GM12878 (cell line): ENCODE results near the gene ACTG1. TPM values are rescaled to one million over a fixed set of nuclear protein-coding genes. Genes with fewer than 3 reads are reported as not detected.

Experiments
- CEBPB ChIP-seq, 2 experiments: fragments of 150-350 bp in 1 of 2; IDR thresholded peaks; 2 replicates each; pipeline ENCODE4 v1.6.1; 2012 to 2014; ENCODE audit warnings: low read depth in 2 of 2, low read length in 2 of 2, borderline replicate concordance in 1 of 2, inconsistent platforms in 1 of 2
- ETV6 ChIP-seq, 2 experiments: fragments of 450-650 bp in 1 of 2; IDR thresholded peaks in 1 of 2; conservative IDR thresholded peaks in 1 of 2; 2 replicates each; pipeline ENCODE4 v1.6.1; 2014; ENCODE audit warnings: antibody characterized with exemption in 1 of 2, borderline replicate concordance in 1 of 2, low read depth in 1 of 2, mild to moderate bottlenecking in 1 of 2, moderate library complexity in 1 of 2
- MEF2B ChIP-seq: fragments of 450-650 bp; IDR thresholded peaks from 2 replicates; pipeline ENCODE4 v1.6.1; 2018; ENCODE audit warnings: mild to moderate bottlenecking, moderate library complexity; ENCODE audit not compliant: partially characterized antibody, poor library complexity, severe bottlenecking
- MTA3 ChIP-seq: IDR thresholded peaks from 2 replicates; pipeline ENCODE4 v1.6.1; 2012; ENCODE audit warnings: low read length, inconsistent platforms, borderline replicate concordance
- NR2C1 ChIP-seq: fragments of 450-650 bp; IDR thresholded peaks from 2 replicates; pipeline ENCODE4 v1.6.1; 2017; ENCODE audit warnings: antibody characterized with exemption, mild to moderate bottlenecking, moderate library complexity
- NRF1 ChIP-seq: conservative IDR thresholded peaks from 2 replicates; pipeline ENCODE4 v1.6.1; 2011; ENCODE audit warnings: mild to moderate bottlenecking, low read depth, low read length, improper control_type of control experiment
- POLR2A ChIP-seq: IDR thresholded peaks from 2 replicates; pipeline ENCODE4 v1.6.1; 2011; ENCODE audit warnings: low read depth, mild to moderate bottlenecking, low read length
- POU2F2 ChIP-seq: IDR thresholded peaks from 3 replicates; pipeline ENCODE4 v1.6.1; 2011; ENCODE audit warnings: low read depth, mild to moderate bottlenecking, low read length, borderline replicate concordance
- SIN3A ChIP-seq: IDR thresholded peaks from 2 replicates; pipeline ENCODE4 v1.6.1; 2012; ENCODE audit warnings: low read depth, low read length, improper control_type of control experiment
- SPI1 ChIP-seq: IDR thresholded peaks from 2 replicates; pipeline ENCODE4 v1.6.1; 2011; ENCODE audit warnings: low read depth, mild to moderate bottlenecking, low read length, moderate library complexity, borderline replicate concordance; ENCODE audit not compliant: insufficient read depth
- TAF1 ChIP-seq: IDR thresholded peaks from 2 replicates; pipeline ENCODE4 v1.6.1; 2011; ENCODE audit warnings: mild to moderate bottlenecking, low read depth, low read length, borderline replicate concordance
- polyA plus RNA-seq, 11 experiments: library from polyadenylated mRNA; depleted of rRNA in 4 of 11; unstranded in 6 of 11; stranded (reverse) in 5 of 11; fragments of >200 nt; fragmentation: Nextera tagmentation in 4 of 11; fragmentation: Illumina TruSeq in 1 of 11; extraction: Ambion mirVana in 4 of 11; extraction: Trizol in 1 of 11; gene quantifications; 1 replicate in 1 of 11; 2 replicates in 10 of 11; pipeline versions ENCODE4 v1.2.1 to v1.2.3, GENCODE V29; 2011 to 2016; ENCODE audit warnings: inconsistent platforms in 2 of 11, missing spikeins in 2 of 11, low read depth in 1 of 11
- total RNA-seq, 4 experiments: library from RNA; depleted of rRNA in 3 of 4; stranded (reverse); fragments of >200 nt in 3 of 4; fragmentation: Illumina TruSeq in 1 of 4; extraction: Trizol in 1 of 4; gene quantifications; 2 replicates each; pipeline versions ENCODE4 v1.2.1 to v1.2.3, GENCODE V29; 2013 to 2021
- TF ChIP-seq, protein P1 (sequence below): fragments of 450-650 bp; IDR thresholded peaks from 2 replicates; pipeline ENCODE4 v1.6.1; 2018; ENCODE audit warnings: mild to moderate bottlenecking, low read depth, moderate library complexity; ENCODE audit not compliant: partially characterized antibody
- TF ChIP-seq, protein P2 (sequence below): fragments of 450-650 bp; IDR thresholded peaks from 2 replicates; pipeline ENCODE4 v1.6.1; 2016; ENCODE audit warnings: mild to moderate bottlenecking, moderate library complexity, borderline replicate concordance
- TF ChIP-seq, protein P3 (sequence below): fragments of 450-650 bp; formaldehyde crosslinking; IDR thresholded peaks from 2 replicates; pipeline ENCODE4 v1.4.0; 2020; ENCODE audit warnings: mild to moderate bottlenecking, moderate library complexity
- TF ChIP-seq, protein P4 (sequence below): IDR thresholded peaks from 2 replicates; pipeline ENCODE4 v1.6.1; 2012; ENCODE audit warnings: low read length, inconsistent platforms

ACTG1 gene
- total and polyA plus RNA-seq, 10 of the 15 experiments (the other 5 are each of a cell fraction or from before 2014, with no cell fraction given) = 810 to 6,105 (median 3,650) TPM

DNA sequence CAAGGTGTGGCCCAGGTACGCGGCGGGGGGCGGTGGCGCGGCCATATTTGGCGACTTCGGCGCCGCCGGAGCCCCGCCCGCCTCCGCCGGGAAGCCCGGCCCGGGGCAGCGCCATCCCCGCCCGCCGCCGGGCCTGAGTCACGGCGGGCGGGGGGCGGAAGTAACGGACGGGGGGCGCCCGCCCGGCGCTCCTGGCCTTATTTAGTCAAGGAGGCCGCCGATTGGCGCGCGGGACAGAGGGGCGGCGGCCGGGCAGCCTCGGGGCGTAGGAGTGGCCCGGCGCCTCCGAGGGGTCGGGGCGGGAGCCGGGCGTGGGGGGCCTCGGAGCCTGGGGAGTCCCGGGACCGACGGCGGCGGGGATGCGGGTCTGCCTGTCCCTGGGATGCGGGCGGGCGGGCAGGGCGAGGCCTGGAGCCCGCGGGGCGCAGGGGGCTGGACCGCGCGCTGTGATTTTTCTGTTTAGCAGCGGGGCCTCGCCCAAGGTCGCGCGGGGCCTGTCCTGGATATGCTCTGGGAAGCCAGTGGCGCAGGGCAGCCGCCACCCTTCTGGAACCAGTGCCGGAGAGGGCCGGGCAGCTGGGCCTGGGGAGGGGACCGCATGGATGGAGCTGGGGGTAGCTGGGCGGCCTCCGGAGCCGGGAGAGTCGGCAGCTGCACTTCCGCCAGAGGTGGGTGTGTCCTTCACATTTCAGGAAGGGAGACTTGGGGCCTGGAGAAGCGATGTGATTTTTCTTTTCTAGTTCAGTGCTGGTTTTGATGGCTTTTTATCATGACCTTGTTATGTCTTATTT lies 2.3 kb upstream of the ACTG1 start (continued):
- TF ChIP-seq, protein P1, sequence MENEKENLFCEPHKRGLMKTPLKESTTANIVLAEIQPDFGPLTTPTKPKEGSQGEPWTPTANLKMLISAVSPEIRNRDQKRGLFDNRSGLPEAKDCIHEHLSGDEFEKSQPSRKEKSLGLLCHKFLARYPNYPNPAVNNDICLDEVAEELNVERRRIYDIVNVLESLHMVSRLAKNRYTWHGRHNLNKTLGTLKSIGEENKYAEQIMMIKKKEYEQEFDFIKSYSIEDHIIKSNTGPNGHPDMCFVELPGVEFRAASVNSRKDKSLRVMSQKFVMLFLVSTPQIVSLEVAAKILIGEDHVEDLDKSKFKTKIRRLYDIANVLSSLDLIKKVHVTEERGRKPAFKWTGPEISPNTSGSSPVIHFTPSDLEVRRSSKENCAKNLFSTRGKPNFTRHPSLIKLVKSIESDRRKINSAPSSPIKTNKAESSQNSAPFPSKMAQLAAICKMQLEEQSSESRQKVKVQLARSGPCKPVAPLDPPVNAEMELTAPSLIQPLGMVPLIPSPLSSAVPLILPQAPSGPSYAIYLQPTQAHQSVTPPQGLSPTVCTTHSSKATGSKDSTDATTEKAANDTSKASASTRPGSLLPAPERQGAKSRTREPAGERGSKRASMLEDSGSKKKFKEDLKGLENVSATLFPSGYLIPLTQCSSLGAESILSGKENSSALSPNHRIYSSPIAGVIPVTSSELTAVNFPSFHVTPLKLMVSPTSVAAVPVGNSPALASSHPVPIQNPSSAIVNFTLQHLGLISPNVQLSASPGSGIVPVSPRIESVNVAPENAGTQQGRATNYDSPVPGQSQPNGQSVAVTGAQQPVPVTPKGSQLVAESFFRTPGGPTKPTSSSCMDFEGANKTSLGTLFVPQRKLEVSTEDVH = no peak
- TF ChIP-seq MTA3 = no peak
- TF ChIP-seq SPI1 = peak; percentile 19; the same call in 1 of the 2 replicates
- TF ChIP-seq, protein P2, sequence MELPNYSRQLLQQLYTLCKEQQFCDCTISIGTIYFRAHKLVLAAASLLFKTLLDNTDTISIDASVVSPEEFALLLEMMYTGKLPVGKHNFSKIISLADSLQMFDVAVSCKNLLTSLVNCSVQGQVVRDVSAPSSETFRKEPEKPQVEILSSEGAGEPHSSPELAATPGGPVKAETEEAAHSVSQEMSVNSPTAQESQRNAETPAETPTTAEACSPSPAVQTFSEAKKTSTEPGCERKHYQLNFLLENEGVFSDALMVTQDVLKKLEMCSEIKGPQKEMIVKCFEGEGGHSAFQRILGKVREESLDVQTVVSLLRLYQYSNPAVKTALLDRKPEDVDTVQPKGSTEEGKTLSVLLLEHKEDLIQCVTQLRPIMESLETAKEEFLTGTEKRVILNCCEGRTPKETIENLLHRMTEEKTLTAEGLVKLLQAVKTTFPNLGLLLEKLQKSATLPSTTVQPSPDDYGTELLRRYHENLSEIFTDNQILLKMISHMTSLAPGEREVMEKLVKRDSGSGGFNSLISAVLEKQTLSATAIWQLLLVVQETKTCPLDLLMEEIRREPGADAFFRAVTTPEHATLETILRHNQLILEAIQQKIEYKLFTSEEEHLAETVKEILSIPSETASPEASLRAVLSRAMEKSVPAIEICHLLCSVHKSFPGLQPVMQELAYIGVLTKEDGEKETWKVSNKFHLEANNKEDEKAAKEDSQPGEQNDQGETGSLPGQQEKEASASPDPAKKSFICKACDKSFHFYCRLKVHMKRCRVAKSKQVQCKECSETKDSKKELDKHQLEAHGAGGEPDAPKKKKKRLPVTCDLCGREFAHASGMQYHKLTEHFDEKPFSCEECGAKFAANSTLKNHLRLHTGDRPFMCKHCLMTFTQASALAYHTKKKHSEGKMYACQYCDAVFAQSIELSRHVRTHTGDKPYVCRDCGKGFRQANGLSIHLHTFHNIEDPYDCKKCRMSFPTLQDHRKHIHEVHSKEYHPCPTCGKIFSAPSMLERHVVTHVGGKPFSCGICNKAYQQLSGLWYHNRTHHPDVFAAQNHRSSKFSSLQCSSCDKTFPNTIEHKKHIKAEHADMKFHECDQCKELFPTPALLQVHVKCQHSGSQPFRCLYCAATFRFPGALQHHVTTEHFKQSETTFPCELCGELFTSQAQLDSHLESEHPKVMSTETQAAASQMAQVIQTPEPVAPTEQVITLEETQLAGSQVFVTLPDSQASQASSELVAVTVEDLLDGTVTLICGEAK = 0 out of 2 replicates have a peak, but pooled peaks have one; percentile 22
- no peak for TF ChIP-seq MEF2B
- TF ChIP-seq NRF1 = no peak
- peak; percentile 36 for TF ChIP-seq POLR2A
- TF ChIP-seq CEBPB (IDR thresholded peaks at IDR 0.05; ENCODE audit: borderline replicate concordance in 1 of 2, low read depth in 2 of 2, low read length in 2 of 2) = no peak
- peak; percentile 68 for TF ChIP-seq NR2C1
- TF ChIP-seq, protein P3, sequence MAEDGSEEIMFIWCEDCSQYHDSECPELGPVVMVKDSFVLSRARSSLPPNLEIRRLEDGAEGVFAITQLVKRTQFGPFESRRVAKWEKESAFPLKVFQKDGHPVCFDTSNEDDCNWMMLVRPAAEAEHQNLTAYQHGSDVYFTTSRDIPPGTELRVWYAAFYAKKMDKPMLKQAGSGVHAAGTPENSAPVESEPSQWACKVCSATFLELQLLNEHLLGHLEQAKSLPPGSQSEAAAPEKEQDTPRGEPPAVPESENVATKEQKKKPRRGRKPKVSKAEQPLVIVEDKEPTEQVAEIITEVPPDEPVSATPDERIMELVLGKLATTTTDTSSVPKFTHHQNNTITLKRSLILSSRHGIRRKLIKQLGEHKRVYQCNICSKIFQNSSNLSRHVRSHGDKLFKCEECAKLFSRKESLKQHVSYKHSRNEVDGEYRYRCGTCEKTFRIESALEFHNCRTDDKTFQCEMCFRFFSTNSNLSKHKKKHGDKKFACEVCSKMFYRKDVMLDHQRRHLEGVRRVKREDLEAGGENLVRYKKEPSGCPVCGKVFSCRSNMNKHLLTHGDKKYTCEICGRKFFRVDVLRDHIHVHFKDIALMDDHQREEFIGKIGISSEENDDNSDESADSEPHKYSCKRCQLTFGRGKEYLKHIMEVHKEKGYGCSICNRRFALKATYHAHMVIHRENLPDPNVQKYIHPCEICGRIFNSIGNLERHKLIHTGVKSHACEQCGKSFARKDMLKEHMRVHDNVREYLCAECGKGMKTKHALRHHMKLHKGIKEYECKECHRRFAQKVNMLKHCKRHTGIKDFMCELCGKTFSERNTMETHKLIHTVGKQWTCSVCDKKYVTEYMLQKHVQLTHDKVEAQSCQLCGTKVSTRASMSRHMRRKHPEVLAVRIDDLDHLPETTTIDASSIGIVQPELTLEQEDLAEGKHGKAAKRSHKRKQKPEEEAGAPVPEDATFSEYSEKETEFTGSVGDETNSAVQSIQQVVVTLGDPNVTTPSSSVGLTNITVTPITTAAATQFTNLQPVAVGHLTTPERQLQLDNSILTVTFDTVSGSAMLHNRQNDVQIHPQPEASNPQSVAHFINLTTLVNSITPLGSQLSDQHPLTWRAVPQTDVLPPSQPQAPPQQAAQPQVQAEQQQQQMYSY = no peak
- TF ChIP-seq, protein P4, sequence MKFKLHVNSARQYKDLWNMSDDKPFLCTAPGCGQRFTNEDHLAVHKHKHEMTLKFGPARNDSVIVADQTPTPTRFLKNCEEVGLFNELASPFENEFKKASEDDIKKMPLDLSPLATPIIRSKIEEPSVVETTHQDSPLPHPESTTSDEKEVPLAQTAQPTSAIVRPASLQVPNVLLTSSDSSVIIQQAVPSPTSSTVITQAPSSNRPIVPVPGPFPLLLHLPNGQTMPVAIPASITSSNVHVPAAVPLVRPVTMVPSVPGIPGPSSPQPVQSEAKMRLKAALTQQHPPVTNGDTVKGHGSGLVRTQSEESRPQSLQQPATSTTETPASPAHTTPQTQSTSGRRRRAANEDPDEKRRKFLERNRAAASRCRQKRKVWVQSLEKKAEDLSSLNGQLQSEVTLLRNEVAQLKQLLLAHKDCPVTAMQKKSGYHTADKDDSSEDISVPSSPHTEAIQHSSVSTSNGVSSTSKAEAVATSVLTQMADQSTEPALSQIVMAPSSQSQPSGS = no peak
- TF ChIP-seq ETV6 (conservative IDR thresholded peaks at IDR 0.05 in 1 of 2, IDR thresholded peaks at IDR 0.05 in 1 of 2; ENCODE audit: borderline replicate concordance in 1 of 2, low read depth in 1 of 2) = 0 out of 4 replicates have a peak, but pooled peaks of 1 of the 2 experiments have one; percentile 15
- 0 out of 3 replicates have a peak, but pooled peaks have one; percentile 20 for TF ChIP-seq POU2F2
- peak; percentile 44; the same call in 1 of the 2 replicates for TF ChIP-seq TAF1
- 0 out of 2 replicates have a peak, but pooled peaks have one; percentile 30 for TF ChIP-seq SIN3A
